ENCODE data around the gene NLRC5.

Gene NLRC5

DNA sequence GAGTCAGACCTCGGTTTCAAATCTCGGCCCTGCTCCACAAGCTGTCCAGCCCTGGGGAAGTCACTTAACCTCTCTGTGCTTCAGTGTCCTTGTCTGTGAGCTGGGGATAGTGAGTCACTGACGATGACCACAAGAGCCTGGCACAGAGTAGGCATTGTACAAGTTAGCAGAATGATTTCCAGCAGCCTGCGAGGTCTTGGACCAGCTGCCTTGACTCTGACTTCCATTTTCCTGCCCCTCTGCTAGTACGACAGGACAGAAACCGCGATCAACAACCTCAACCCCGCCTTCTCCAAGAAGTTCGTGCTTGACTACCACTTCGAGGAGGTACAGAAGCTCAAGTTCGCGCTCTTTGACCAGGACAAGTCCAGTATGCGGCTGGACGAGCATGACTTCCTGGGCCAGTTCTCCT, 123.7 kb downstream of the NLRC5 start:
- no peak overlapping the region for H3K27ac ChIP-seq
- TF ChIP-seq, protein P1, sequence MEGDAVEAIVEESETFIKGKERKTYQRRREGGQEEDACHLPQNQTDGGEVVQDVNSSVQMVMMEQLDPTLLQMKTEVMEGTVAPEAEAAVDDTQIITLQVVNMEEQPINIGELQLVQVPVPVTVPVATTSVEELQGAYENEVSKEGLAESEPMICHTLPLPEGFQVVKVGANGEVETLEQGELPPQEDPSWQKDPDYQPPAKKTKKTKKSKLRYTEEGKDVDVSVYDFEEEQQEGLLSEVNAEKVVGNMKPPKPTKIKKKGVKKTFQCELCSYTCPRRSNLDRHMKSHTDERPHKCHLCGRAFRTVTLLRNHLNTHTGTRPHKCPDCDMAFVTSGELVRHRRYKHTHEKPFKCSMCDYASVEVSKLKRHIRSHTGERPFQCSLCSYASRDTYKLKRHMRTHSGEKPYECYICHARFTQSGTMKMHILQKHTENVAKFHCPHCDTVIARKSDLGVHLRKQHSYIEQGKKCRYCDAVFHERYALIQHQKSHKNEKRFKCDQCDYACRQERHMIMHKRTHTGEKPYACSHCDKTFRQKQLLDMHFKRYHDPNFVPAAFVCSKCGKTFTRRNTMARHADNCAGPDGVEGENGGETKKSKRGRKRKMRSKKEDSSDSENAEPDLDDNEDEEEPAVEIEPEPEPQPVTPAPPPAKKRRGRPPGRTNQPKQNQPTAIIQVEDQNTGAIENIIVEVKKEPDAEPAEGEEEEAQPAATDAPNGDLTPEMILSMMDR (conservative IDR thresholded peaks at IDR 0.05): no peak

DNA sequence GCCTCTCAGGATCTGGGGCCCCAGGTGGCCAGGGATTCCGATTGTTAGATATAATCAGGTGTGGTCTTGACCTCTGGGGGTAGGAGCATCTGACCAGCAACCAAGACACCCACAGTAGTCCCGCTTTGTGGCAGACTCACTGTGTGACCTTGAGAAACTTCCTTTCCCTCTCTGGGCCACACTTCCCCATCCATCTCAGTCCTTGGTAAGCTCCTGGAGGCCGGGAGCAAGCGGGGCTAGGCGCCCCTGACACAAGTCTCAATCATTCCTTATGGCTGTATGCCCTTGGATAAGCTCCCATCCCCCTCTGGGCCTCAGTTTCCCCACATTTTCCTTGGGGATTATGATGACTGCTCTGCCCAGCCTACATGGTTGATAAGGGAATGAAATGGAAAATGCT, 124.3 kb downstream of the NLRC5 start:
- TF ChIP-seq, protein P1 (conservative IDR thresholded peaks at IDR 0.05): no peak
- no peak overlapping the region for H3K27ac ChIP-seq

DNA sequence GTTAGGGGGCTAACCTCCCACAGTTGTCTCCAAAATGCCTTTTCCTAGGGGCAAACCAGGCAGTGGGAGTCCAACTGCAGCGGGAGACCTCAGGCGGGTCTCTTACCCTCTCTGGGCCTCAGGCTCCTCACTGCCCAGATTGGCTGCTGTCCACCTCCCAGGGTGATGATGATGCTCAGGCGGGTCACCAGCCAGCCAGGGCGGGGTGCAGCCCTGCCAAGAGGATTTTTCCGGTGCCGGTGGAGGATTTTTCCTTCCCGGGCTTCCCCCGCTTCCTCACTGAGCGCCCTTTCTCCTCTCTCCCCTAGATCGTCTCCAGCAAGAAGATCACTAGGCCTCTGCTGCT, 125.8 kb downstream of the NLRC5 start:
- no peak overlapping the region for H3K27ac ChIP-seq
- TF ChIP-seq, protein P1 (conservative IDR thresholded peaks at IDR 0.05): no peak

DNA sequence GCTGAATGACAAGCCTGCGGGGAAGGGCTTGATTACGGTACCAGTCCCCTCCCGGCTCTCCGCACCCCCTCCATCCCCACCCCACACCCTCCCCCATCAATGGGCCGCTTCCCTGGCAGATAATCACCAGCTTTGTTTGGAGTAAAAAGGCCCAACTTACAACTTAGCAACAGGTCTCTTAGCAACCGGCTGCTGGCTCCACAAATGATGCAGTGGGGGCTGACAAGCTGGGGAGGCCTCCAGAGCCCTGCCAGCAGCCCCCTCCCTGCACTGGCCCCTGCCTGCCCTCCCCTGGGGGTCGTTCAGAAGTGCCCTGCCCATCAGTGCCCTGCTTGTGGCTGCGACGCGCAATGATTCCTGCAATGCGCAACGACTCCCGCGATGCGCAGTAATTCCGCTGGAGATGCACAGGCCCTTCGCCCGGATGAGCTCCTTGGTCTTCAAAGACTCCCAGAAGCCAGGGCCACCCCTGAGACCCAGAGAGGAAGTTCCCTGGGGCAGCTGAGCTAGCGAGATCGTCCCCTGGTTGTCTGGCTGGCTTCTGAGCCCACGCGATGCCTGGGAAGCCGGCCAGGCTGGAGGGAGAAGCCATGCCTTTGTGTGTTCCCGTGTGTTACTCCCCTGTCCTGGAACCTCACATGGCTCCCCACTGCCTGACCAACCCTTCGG, 126.3 kb downstream of the NLRC5 start:
- H3K27ac ChIP-seq: no peak overlapping the region
- TF ChIP-seq, protein P1 (conservative IDR thresholded peaks at IDR 0.05): no peak

DNA sequence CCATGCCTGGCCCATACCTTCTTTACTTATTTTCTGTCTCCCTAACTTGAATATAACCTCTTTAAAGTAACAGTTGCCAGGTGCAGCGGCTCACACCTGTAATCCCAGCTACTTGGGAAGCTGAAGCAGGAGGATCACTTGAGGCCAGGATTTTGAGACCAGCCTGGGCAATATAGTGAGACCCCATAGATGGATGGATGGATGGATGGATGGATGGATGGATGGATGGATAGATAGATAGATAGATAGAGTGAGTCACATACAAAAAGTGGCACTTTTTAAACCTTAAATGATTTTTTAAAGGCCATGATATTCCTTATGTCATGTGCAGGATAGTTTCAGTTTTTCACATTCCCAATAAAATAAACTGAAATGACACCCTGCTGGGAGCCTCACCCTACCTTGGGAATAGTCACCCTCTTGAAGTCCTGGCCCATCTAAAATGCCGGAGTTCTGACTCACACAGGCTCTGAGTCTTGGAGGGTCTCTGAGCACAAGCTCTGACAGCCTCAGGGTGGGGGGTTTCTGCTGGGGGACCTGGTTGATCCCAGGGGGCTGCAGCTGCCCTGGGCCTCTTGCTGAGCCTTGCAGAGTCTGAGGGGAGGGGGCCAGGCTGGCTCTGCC, 129.2 kb downstream of the NLRC5 start:
- TF ChIP-seq, protein P1 (conservative IDR thresholded peaks at IDR 0.05): no peak
- no peak overlapping the region for H3K27ac ChIP-seq

DNA sequence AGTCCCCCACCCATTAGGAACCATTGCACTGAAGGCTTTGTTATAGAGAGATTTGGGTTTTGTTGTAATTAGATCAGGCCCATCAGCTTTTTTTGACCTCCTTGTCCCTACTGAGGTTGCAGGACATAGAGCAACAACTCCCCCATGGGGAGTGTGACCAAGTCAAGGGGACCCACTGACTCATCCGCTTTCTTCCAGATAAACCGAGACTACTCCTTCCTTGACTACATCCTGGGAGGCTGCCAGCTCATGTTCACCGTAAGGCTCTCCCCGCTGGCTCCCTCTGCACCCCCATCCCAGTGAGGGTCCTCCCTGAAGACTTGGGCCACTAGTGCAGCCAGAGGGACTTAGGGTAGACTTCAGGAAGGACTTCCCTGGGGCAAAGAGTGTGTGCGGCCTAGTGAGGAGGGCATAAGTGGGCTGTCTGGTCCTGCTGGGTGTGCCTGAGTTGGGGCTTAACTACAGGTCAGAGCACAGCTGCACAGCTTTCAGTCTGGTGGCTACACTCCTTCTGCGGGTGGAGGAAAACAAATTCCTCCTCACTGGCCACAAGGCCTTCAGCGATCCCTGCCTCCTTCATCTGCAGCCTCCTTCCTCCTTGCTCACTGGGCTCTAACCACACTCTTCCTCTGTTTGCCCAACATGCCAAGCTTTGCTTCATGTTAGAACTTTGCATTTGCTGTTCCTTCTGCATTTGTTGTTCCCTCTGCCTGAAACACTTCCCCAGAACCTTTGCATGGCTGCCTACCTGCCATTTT, 134.0 kb downstream of the NLRC5 start:
- TF ChIP-seq, protein P1 (conservative IDR thresholded peaks at IDR 0.05): no peak
- no peak overlapping the region for H3K27ac ChIP-seq

DNA sequence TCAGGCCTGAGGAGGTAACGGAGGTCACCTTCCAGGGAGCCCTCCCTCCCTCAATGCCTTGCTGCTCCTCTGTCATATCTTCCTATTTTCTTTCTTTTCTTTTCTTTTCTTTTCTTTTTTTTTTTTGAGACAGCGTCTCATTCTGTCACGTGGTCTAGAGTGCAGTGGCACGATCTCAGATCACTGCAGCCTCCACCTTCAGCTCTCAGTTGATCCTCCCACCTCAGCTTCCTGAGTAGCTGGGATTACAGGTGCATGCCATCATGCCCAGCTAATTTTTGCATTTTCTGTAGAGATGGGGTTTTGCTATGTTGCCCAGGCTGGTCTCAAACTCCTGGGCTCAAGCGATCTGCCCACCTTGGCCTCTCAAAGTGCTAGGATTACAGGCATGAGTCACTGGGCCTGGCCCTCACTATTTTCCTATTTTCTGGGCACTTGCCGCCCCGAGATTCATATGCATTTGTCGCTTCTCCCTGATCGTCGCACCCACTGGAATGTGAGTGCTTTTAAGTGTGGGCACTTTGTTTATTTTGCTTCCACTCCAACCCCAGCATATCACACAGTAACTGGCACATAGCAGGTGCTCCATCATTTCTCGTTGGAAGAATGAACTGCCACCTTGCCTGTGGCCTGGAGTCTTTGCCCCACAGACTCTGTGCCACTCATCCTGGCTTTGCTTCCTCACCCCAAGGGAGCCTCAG, 134.8 kb downstream of the NLRC5 start:
- no peak overlapping the region for H3K27ac ChIP-seq
- TF ChIP-seq, protein P1 (conservative IDR thresholded peaks at IDR 0.05): no peak
